Nucleus accumbens (tissue), 56 donors: Measurements from ENCODE around the gene GYS1.
A peak's percentile ranks its signal among the peaks of the same experiment; 100 is the strongest.
"Not testable (repeated sequence)": the region's sequence is repeated elsewhere in the genome, so short reads cannot be mapped to it uniquely, and the experiment has no call there.

Experiments used
- DNase-seq, 56 donors: peaks; one replicate each; lab custom pipeline; 2025; lab: John Stamatoyannopoulos, UW

GYS1 gene

DNA sequence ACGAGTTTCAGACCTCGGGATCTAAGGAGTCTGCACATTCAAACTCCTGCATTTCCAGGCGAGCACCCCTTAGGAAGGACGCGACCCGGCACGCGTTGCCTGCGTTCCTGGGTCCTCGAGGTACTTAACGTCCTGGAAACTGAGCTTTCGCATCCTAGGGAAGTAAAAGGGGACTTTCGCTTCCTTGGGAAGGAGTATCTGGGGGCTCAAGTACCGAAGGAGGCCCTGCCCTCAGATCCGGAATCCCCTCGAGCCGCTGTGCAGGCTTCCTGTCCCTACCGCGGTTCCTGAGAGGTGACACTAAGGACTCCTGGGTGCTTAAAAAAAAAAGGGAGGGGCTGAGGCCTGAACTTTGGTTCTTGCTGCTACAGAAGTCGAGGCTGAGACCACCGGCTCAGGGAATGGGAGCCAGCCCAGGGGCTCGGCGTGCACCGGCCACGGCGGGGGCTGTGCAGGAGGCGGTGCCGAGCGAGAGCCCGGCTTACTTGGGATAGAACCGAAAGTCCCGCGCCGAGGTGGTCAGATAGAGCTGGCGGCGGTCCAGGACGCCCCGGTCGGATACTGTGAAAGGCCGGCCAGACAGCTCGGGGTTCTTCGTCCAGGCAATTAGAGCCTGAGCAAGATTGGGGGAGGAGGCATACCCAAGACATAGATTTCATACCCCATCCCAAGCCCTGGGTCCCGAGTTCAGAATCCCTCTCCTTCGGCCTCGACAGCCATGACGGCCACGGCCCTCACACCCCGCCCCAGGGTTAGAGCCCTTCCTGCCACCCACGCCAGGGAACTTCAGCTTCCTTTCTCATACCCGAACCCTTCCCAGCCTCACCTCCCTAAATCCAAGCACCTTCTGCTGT is 25.5 kb upstream of the GYS1 start:
- not testable (repeated sequence) for DNase-seq

DNA sequence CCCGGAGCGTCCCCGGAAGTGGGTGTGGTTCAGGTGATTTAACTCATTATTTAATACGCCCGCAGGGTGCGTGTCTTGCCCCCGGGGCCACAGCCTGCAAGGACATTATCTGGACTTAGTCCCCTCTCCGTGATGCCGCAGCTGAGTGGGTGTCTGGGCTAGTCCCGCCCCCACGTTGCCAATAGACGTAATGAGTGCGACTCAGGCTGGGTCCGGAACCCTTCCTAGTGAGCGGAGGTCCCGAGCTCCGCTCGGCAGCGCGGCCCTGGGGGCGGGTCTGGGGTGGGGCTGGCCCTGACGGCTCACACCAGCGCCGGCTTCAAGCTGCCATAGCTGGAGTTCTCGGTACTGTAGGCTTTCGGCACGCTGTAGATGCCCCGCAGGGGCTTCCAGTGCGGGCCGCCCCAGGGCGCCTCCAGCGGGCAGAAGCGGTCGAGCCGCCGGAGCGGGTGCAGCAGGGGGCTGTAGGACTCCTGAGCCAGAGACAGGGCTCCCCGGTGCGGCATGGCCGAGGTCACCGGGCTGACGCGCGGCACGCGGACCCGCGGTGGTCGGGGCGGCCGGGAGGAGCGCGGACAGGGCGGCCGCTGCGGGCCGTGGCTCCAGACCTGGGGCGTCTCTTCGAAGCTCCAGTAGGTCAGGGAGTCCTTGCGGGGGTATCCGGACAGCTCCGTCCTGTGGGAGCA is 24.7 kb upstream of the GYS1 start:
- peak in 4 of 56 donors; percentile 2 to 51 (median 30) for DNase-seq

DNA sequence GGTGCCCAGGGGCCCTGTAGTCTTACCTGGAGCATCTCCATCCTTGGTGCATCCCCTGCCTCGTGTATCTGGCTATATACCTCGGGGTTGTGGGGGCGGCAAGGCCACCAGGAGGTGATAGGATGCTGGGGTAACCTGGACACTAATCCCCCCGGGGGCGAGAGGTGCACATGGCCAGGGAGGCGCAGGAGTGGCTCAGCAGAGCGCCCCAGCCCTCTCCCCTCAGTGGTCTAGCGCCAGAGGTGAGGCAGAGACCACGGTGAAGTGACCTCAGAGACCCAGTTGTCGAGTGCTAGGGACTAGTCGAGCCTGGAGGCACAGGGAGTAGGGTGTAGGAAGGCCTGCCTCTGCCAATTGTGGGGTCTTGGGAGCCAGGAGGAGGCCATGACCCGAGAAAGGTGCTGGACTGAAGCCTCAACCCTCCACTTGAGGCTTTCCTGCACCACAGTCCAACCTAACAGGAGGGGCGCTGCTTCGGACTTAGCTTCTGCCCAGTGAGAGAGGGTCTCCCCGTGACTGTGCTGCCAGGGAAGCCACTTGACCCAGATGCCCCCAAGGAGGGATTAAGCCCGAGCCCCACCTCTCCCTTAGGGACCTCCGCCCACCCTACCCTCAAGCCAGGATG is 24.0 kb upstream of the GYS1 start, which contains the start of gene LHB:
TSS of gene LHB (minus strand) at position 51 of the 625 bp plus-strand sequence. CDS start at position 41, 10 bp downstream.
- DNase-seq = no peak

DNA sequence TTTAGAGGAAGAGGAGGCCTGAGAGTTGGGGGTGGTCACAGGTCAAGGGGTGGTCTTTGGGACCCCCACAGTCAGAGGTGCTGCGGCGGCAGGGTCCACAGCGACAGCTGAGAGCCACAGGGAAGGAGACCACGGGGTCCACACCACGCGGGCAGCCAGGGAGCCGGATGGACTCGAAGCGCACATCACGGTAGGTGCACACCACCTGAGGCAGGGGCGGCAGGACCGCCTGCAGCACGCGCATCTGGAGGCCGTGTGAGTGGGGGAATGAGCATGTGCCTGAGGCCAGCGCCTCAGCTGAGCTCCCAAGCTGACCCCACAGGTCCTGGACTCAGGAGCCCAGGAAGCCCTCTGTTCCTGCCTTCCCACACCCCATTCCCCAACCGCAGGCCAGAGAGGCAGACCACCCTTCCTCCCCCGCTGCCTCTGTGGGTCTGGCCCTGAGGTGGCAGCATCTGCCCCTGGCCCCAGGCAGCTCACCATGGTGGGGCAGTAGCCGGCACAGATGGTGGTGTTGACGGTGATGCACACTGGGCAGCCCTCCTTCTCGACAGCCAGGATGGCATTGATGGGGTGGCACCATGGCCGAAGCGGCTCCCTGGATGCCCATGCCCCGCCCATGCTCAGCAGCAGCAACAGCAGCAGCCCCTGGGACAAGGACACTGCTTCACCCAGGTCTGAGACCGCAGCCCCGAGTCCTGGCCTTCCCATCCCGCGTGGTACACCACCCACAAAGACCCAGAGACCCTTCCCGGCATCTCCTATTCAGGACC is 23.1 kb upstream of the GYS1 start:
- DNase-seq = no peak

DNA sequence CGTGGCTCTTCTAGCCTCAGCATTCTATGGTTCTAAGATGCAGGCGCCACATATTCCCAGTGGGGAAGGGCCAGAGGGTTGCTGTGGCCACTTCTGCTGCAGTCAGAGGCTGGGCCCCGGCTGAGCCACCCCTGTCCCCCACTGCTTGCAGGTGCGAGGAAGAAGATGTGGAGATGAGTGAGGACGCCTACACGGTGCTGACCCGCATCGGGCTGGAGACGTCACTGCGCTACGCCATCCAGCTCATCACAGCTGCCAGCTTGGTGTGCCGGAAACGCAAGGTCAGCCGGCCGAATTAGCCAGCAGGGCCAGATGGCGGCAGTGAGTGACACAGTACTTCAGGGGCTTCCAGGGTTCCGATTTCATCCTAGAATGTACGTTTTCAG is 21.8 kb upstream of the GYS1 start:
- no peak for DNase-seq

DNA sequence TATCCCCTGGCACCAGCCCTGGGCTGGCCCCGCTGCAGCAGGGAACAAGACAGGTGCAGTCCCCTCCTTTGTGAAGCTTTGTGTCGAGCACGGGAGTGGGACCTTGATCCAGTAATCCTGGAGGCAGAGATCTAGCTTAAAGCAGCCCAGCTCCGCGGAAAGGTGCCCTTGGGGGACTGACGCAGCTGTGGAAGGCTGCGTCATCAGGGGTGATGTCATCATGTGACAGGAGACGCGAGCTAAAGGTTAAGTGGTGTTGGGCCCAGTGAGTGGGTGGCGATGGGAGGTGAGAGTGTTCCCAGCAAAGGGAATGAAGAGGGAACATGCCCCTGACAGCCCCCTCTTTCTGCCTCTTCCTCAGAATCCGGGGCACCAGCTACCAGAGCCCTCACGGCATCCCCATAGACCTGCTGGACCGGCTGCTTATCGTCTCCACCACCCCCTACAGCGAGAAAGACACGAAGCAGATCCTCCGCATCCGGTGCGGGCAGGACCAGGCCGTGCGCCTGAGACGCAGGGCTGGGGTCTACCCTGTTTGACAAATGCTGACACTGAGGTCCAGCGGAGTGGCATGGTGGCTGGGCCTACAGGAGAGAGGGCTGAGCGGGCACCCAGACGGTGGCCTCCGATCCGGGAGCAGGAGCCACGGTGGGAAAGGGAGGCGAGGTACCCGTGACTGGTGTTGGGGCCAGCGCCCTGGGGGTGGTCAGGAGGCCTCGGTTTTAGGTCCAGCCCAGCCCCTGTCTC is 21.2 kb upstream of the GYS1 start:
- DNase-seq = no peak

DNA sequence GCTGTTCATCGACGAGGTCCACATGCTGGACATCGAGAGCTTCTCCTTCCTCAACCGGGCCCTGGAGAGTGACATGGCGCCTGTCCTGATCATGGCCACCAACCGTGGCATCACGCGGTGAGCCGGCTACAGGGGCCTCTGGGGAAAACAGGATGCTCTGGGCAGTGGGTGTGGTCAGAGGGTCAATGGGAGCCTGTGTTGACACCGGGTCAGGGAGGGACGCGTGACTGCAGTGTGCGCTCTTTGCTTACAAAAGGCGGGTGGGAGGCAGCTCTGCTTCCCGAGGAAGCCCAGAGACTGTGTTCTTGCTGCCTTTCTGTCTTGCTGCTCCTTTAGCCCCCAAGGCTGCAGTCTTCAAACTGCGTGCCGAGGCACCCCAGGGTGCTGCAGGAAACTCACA is 18.1 kb upstream of the GYS1 start:
- no peak for DNase-seq

DNA sequence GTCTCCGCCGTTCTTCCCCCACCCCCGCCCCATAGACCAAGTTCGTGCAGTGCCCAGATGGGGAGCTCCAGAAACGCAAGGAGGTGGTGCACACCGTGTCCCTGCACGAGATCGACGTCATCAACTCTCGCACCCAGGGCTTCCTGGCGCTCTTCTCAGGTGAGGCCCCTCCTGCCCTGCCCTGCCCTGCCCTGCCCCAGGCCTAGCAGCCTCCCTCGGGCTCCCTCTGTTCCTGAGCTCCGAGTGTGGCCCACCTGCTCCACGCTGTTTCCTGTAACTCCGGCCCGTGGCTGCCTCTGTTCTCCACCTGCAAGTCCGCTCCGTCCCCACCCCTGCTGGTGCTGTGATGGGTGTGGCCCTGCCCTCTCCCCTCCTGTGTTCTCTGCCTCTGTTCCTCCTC is 17.3 kb upstream of the GYS1 start:
- no peak for DNase-seq

DNA sequence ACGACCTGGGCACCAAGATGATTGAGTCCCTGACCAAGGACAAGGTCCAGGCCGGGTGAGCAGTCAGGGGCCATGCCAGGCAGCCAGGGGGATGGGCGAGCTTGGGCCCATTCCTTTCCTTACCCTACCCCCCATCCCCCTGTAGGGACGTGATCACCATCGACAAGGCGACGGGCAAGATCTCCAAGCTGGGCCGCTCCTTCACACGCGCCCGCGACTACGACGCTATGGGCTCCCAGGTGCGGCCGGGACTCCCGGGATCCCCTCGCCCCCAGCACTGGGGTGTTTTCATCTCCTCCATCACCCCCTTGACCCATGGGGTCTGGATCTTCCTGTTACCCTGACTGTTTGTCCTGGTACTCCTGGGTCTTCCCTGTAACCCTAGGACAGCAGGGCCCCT is 16.7 kb upstream of the GYS1 start:
- DNase-seq = no peak

DNA sequence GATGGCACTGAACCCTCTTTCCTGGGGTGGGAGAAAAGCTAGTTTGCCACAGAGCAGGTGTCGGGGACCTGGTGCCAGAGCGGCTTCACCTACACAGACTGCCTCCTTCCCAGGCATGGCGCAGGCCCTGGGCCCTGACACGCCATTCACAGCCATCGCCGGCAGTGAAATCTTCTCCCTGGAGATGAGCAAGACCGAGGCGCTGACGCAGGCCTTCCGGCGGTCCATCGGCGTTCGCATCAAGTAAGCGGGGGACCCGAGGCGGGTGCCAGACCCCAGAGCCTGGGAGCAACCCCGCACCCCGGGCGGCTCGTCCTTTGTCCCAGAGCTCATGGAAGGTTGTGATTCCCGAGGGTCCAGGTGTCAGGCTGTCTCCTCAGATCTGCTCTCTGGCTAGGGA is 13.8 kb upstream of the GYS1 start:
- no peak for DNase-seq

DNA sequence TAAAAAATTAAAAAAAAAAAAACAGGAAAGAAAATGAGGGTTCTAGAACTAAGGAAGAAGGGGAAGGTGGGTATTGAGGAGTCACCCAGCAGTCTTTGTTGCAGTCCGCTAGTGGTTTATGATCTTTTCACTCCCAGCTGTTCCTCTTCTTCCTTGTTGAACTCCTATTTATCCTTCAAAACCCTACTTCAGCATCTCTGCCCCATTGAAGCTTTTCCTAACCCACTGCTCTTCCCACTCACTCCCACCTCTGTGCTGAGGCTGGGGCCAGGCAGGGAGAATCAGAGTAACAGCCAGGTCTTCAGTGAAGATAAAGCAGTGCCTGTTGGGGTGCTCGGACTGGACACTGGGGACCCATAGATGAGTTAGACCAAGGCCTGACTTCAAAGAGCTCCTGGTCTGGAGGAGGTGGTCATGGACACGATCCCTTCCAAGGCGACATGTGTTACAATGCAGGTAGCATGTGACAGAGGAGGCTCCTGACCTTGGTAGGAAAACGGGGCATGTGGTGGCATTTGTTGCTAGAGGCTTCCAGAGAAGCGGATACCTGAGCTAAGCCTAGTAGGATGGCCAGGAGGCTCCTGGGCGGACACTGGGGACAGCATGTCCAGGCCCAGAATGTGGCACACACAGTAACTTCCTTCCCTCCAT is 12.0 kb upstream of the GYS1 start:
- no peak for DNase-seq

DNA sequence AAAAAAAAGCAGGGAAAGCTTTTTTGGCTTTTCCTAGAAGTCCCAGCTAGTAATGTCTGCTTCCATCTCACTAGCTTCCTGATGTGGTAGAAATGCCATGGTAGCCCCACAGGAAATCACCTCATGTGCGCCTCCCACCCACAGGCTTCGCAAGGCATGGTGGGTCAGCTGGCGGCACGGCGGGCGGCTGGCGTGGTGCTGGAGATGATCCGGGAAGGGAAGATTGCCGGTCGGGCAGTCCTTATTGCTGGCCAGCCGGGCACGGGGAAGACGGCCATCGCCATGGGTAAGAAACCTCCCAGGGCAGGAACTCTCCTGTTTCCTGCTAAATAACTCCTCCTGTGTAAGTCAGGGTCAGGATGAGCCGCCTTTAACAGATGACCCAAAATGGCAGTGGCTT is 11.0 kb upstream of the GYS1 start:
- DNase-seq = no peak

DNA sequence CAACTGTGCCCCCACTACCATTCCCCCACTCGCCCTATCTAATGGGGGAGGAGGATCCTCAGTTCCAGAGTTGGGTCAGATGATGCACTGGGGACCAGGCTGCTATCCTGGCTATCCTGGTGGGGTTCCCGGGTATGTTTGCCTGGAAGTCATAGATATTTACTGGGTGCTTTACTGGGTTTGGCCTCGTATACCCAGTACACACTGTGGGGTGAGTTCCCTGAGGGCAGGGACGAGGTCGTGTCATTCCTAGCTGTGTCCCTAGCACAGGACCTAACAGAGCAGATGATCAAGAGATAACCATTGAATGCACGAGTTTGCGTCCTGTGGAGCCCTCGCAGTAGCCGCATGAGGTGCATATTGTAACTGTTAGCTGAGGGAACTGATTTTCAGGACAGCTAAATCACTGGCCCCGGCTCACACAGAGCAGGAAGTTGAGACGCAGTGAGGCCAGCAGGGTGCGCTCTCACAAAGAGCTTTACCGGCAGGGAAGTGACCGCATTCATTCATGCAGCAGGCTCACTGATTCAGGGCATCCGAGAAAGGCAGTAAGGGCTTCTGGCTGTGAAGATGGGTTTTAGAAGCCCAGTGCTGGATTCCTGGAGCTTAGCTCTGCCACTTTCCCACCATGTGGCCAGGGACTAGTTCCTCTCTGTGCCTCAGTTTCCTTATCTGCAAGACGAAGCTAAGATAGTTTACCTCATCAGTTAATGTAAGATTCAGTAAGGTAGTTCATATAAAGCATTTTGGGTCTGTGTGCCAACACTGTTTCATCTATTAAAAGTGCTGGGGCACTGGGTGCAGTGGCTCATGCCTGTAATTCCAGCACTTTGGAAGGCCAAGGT is 6.6 kb upstream of the GYS1 start:
- peak in 4 of 56 donors; percentile 6 to 34 (median 10) for DNase-seq

DNA sequence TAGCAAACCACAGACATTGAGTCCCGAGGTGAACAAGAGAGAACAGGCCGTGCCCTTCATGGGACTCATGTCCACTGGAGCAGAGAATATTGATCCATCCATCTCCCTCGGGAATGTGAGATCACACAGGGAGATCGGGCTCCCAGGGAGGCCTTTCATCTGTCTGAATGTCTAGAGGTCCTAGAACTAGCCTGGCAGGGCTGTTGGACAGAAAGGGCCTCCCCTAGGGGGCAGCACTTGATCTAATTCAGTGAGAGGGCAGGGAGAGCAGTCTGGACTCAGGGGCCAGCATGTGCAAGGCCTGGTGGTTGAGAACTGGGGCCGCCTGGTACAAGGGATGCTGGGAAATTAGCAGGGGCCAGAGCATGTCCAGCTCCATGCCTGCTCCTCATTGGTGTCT is 4.9 kb upstream of the GYS1 start:
- DNase-seq = no peak

DNA sequence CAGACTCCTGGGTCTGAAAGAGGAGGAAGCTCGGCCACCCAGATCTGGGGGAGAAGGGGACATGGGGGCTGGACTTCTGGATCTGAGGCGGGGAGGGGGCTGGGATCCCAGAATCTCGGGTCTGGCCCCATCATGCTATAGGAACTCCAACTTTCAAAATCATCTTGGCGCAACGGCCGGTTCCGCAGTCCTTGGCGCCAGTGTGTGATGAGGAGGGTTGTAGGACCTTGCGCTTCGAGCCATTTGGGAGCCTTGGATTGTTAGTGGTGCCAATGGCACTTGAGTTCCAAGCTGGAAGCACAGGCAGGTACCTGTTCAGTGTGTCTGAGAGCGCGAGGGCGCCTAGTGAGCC is 902 bp upstream of the GYS1 start:
- peak in 4 of 56 donors; percentile 51 to 70 (median 54) for DNase-seq

DNA sequence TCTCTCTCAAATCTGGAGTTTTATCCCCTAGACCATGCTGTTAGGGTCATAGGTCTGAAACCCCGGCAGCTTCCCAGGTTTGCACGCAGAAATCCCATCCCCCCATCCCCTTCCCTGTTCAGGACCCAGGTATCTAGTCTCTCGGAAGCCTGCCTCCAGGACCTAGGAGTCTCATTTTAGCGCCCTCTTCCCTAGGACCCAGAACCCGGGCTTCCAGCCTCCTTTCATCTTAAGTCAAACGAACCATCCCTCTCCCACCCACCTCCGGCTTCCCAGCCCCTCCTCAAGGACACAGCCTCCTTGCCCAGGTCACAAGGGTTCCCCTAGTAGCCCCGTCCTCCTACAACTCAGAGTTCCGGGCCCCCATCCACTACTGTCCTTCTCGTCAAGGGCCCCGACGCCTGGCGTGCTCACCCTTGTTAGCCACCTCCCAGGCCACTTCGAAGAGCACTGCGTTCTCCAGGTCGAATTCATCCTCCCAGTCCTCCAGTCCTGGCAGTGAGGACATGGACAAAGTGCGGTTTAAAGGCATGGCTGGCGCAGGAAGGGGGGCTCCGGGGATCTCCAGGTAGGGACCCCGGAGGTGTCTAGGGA is 431 bp downstream of the GYS1 start:
- DNase-seq = peak in 15 of 56 donors; percentile 42 to 65 (median 52)

DNA sequence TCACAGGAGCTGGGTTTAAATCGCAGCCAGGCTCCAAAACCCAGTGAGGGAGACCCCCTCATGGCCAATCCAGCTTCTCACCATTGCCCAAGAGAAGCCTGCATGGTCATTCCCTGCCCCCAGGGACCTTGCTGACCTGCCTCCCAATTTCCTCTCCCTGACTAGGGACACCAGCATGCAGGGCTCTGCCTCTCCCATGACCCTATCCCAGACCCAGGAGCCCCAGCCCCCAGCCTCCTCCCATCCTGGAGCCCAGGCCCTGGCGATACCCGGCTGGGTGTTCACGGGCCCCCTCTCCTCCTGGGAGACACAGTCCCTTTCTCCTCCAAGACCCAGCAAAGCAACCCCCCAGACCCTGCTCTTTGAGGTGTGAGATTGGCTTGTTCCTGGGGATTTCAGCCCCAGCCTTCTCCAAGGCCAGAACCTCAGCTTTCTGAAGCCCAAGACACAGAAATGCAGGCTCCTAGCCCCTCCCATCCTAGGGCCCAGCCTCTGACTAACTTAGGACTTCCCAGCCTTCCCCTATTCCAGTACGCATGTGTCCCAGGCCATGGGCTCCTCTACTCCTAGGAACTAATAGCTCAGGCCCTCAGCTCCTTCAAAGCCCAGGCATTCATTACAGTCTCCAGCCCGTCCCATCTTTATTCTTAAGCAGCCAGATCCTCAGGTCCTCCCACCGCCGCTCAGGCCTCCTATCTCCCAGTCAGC is 1.1 kb downstream of the GYS1 start:
- DNase-seq = peak in 13 of 56 donors; percentile 15 to 44 (median 32)
